Ectodermal cell (in vitro differentiated cells): ENCODE measurements around the gene RNF225.
A peak's percentile ranks its signal among the peaks of the same experiment; 100 is the strongest.
"Not testable (repeated sequence)": the region's sequence is repeated elsewhere in the genome, so short reads cannot be mapped to it uniquely, and the experiment has no call there.

Experiments used
- H3K27ac ChIP-seq: 2 replicates; pipeline ENCODE4 v1.7.0; 2013; ENCODE audit warnings: mild to moderate bottlenecking, low read depth, low read length; ENCODE audit not compliant: insufficient read depth, poor library complexity, severe bottlenecking
- H3K27me3 ChIP-seq: 2 replicates; pipeline ENCODE4 v1.7.0; 2013; ENCODE audit warnings: mild to moderate bottlenecking, low read length; ENCODE audit not compliant: insufficient read depth, control insufficient read depth, poor library complexity, severe bottlenecking
- H3K36me3 ChIP-seq: one replicate; pipeline ENCODE4 v1.7.0; 2013; ENCODE audit warnings: low read length; ENCODE audit not compliant: control insufficient read depth, insufficient read depth
- H3K4me1 ChIP-seq: one replicate; pipeline ENCODE4 v1.7.0; 2013; ENCODE audit warnings: low read length; ENCODE audit not compliant: control insufficient read depth, insufficient read depth
- H3K4me3 ChIP-seq: 2 replicates; pipeline ENCODE4 v1.7.0; 2013; ENCODE audit warnings: low read depth, low read length, control low read depth; ENCODE audit not compliant: insufficient read depth
- H3K9me3 ChIP-seq: 2 replicates; pipeline ENCODE4 v1.7.0; 2013; ENCODE audit warnings: mild to moderate bottlenecking, low read length, moderate library complexity; ENCODE audit not compliant: control insufficient read depth
- WGBS, 2 experiments: methylation state at CpG; one replicate each; pipeline ENCODE4 v1.1.7; 2013; ENCODE audit warnings: missing lambda C conversion rate in 2 of 2; 5-methylcytosine and 5-hydroxymethylcytosine counted together

RNF225 gene

DNA sequence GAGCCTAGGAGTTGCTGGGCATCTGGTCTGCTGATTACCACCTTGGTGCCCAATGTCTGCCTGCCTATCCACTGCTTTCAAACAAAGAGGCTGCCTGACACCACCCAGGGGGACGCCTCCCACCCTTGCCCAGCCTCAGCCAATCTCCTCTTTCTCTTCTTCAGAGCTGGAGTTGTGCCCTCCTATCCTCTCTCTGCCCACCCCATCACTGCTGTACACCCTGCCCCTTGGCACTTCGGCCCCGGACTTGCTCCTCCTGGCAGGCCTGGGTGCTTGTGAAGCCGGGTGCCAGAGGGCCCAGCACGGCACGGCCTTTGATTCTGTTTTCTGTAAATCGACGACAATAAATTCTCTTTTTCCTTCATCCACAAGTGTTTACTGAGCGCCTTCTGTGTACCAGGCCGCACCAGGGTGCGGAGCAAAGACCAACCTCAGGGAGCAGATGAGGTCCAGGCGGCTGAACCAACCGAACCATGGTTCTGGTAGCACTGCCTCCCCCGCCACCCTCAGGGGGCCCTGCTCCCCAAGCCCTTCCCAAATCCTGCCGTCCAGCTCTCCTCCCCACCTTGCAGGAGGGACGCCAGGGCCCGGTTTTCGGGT lies 5.0 kb downstream of the RNF225 start:
- peak overlapping the region; percentile 82 for H3K4me3 ChIP-seq
- H3K9me3 ChIP-seq = no peaks in the 10 kb centered on the region
- 80 to 83% methylated on average over 18 of the region's 18 CpGs for WGBS, 2 experiments
- H3K27me3 ChIP-seq = peaks cover 16% of the 10 kb centered on the region
- H3K4me1 ChIP-seq = peaks cover 7% of the 10 kb centered on the region
- H3K27ac ChIP-seq = no peak overlapping the region
- no peaks in the 10 kb centered on the region for H3K36me3 ChIP-seq

DNA sequence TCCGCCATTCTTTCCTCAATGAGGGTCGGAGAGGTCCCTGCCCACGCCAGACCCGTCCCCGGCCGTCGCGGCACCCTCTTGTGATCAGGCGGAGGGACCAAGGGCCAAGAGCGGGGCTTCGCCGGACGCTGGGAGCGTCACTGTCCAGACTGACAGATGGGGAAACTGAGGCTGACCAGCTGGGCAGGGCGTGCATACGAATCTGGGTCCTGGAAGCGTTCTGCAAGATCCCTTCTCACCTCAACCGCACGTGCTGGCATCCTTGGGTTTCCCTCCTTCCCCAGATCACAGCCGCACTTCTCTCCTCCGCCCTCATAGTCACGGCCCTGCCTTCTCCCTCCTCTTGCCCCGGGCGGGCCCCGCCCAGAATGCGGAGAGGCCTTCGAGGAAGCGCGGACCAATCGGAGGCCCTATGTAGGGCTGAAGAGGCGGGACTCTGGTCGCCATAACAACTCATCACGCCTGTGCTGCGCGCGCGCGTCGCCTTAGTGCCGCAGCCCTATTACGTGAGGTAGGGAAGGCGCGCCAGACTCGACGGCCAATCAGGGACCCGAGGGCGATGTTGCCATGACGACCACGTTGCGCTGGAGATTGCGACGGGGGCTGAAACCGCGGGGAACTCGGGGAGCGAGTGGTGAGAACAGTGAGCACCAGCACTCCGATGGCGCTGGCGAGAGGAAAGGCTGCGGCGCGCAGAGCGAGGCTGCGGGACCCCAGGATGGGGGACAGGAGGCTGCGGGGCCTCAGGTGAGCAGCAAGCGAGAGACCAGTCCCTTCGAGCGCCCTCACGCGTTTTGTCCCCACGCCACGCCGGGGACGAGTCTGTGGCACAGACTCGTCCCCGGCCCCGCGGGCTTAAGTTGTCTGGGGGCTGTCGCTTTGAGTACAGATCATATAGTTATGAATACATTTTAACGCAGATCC lies 5.7 kb downstream of the RNF225 start:
- H3K36me3 ChIP-seq = no peaks in the 10 kb centered on the region
- no peaks in the 10 kb centered on the region for H3K9me3 ChIP-seq
- H3K27ac ChIP-seq = peak overlapping the region; percentile 50
- H3K4me3 ChIP-seq = peak overlapping the region; percentile 82
- H3K4me1 ChIP-seq = peaks cover 7% of the 10 kb centered on the region
- WGBS, 2 experiments = 6% methylated on average over 79 of the region's 80 CpGs
- peaks cover 9% of the 10 kb centered on the region for H3K27me3 ChIP-seq

DNA sequence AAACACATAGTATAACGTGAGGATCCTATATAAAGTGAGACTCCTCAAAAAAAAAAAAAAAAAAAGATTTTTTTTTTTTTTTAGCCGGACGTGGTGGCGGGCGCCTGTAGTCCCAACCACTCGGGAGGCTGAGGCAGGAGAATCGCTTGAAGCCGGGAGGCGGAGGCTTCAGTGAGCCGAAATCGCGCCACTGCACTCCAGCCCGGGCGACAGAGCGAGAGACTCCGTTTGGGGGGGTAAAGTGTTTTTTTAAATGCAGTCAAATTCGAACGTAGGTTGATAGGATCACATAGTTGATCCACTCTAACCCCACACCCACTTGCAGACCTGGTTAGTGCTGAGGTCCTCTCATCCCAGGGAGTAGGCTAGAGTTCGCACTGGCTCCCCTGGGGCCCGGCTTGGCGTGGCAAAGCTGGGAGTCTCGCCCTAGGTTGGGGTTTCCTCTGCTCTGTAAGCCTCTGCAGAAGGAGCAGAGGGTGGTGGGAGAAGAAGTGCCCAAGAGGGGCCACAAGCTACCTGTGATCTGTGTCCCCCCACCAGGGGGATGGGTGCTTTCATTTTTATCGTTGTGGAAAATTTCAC lies 6.5 kb downstream of the RNF225 start:
- WGBS, 2 experiments = 55 to 56% methylated on average over 22 to 23 of the region's 23 CpGs
- peak overlapping the region; percentile 82 for H3K4me3 ChIP-seq
- H3K4me1 ChIP-seq = peaks cover 7% of the 10 kb centered on the region
- peaks cover 3% of the 10 kb centered on the region for H3K27me3 ChIP-seq
- H3K9me3 ChIP-seq = no peaks in the 10 kb centered on the region
- H3K36me3 ChIP-seq = no peaks in the 10 kb centered on the region
- peak overlapping the region; percentile 50 for H3K27ac ChIP-seq

DNA sequence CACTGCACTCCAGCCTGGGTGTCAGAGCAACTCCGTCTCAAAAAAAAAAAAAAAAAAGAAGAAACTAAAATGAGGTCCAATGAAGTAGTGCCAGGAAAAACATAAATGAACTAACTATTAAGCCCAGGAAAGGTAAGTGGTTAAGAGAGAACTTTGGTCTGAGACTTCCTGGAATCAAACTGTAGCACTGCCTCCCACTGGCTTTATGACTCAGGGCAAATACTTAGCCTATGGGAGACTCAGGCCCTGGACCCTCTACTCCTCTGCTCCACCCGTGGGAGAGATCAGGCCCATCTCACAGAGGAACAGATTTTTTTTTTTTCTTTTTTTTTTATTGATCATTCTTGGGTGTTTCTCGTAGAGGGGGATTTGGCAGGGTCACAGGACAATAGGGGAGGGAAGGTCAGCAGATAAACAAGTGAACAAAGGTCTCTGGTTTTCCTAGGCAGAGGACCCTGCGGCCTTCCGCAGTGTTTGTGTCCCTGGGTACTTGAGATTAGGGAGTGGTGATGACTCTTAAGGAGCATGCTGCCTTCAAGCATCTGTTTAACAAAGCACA lies 8.5 kb downstream of the RNF225 start:
- not testable (repeated sequence) for H3K9me3 ChIP-seq, H3K4me3 ChIP-seq, H3K27ac ChIP-seq, H3K27me3 ChIP-seq, H3K36me3 ChIP-seq
- 84 to 87% methylated on average over 2 to 3 of the region's 5 CpGs for WGBS, 2 experiments
- peaks cover 11% of the 10 kb centered on the region for H3K4me1 ChIP-seq

DNA sequence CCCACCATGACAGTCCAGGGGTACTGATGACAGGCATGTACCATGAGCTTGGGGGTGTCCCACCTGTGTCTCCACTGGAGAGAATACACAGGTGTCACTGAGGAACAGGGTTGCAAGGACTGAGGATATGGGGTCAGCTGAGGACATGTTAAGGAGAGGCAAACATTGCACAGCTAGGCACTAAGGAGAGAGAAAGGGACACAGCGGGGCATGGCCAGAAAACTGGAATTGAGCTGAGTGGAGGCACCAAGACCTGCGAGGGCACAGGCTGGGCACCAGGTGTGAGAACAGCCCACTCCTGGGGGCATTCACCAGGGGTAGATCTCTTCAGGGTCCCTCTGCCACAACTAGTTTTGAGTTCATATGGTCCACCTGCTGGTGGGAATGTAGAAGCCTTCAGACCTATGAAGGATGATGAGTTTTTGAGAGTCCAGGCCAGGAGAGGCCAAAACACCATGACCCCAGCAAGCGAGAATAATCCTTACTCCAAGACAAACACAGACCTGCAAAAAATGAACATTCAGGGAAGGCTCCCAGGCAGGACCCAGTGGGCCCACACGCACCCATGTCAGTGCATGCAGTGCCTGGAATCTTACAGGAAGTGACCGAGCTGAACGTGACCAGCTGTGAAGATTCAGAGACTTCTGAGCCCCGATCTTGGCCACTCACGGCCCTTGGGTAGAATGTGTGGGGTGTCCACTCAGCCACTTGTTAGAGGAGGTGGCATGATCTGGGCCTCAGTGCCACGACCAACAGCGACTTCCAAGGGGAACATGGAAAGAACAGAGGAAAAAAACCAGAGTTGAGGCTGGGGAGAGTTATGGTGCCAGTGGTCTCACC lies 11.6 kb downstream of the RNF225 start:
- no peak overlapping the region for H3K27ac ChIP-seq
- peak overlapping the region; percentile 78 for H3K4me3 ChIP-seq
- H3K4me1 ChIP-seq = peaks cover 4% of the 10 kb centered on the region
- 89 to 90% methylated on average over 10 of the region's 10 CpGs for WGBS, 2 experiments
- no peaks in the 10 kb centered on the region for H3K9me3 ChIP-seq
- H3K36me3 ChIP-seq = no peaks in the 10 kb centered on the region
- H3K27me3 ChIP-seq = no peaks in the 10 kb centered on the region

DNA sequence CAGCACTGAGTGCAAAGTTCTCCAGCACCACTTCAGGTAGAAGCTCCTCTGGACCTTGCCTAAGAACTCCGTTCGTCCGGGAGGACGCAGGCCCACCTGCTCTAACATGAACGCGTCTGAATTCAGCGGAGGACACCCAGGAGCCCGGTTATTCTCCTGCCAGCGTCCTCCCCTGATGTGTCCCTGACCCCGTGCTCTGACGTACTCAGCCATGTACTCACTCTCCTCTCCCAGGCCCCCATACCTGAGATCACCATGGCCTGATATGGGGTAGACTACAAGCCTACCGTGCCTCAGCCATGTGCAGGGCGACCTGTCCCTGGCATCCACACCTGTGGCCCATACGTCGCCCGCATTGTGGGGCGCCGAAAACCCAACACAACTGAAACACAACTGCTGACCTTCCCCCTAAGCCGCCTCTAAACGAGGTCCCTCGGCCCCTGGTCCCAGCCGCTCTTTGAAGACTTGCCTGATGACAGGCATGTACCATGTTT lies 12.2 kb downstream of the RNF225 start:
- Histone ChIP-seq H3K9me3 (no peaks in the 10 kb centered on the region), H3K4me1 (peaks cover 4% of the 10 kb centered on the region), H3K36me3 (no peaks in the 10 kb centered on the region), H3K4me3 (peak overlapping the region; percentile 78), H3K27ac (peak overlapping the region; percentile 84), H3K27me3 (no peaks in the 10 kb centered on the region)
- WGBS, 2 experiments = 26 to 27% methylated on average over 22 of the region's 22 CpGs

DNA sequence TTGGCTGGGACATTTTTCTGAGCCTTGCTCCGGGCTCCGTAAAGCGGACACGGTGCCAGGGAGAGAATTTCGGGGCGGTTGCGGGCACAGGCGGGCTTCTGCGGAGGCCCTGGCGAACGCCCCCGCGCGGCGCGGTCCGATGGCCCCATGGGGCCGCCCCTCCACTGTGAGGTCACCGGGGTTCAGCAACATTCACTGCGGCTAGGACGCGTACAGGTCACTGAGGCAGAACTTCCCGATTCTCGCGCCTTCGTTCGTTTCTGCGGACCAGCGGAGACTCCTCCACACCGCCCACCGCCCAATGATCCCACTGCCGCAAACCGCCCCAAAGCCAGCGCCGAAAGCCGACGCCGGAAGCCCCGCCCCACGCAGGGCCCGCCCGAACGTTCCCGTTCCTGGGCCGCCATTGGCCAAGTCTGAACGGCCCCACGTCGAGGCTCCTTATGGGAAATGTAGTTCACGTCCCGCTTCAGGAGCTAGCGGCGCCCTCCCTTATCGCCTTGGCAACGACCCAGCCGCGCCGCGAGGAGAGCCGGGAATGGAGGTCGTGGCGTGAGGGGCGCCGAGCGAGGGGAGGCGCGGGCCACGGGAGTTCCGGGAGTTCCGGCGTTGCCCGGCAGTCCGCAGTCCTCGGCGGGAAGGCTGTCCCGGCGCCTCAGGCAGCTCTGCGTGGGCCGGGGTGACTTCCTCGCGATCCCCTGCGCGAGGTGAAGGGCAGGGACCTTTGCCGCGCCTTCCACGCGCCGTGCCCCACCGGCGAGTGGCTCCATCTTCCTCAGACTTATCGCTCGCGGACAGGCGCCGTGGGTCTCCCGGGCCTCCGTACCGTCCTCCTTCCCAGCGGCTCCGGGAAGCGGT lies 12.9 kb downstream of the RNF225 start, which contains the start of gene ZNF584:
TSS of gene ZNF584 (plus strand) at position 498 of the 858 bp plus-strand sequence. CDS start 499 bp downstream, outside the sequence.
- Histone ChIP-seq H3K4me1 (peaks cover 4% of the 10 kb centered on the region), H3K4me3 (peak within 1 kb of the TSS; percentile 78), H3K36me3 (no peaks in the 10 kb centered on the region), H3K27me3 (no peaks in the 10 kb centered on the region), H3K9me3 (no peaks in the 10 kb centered on the region), H3K27ac (peak within 1 kb of the TSS; percentile 84)
- WGBS, 2 experiments = 0 to 1% methylated on average over 100 of the region's 100 CpGs

DNA sequence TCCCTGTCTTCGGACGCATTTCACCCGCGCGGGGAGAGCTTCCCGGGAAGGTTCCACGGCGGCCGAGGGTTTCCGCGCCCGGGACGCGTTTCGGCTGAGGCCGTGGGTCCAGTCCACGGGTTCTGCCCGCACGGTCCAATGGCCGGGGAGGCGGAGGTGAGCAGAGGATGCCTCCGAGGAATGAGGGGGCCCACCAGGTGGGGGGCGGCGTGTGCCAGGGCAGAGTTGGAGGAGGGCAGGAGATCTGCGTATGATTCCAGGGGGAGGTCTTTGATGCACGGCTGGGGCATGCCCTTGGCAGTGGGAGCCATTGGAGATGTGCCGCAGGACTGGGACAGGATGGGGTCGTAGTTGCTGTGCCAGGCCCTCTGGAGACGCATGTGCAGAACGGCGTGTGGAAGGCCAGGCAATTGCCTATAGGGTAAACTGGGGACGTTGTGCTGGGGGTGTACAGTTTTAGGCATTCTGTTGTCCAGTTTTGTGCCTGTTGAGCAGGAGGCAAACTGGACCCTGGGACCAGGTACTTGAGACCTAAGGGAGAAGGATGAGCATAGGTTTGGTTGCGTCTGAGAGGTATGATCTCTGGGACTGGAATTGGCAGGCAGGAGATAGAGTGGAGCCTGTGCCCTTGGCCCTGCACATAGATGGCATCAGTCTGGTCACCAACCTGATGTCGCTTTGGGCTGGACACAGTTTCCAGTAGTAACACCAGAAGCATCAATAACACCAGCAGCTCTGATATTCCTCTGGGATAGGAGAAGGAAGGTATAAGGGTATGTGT lies 13.7 kb downstream of the RNF225 start:
- 15 to 16% methylated on average over 34 of the region's 34 CpGs for WGBS, 2 experiments
- H3K27me3 ChIP-seq = no peaks in the 10 kb centered on the region
- no peak overlapping the region for H3K27ac ChIP-seq
- no peaks in the 10 kb centered on the region for H3K36me3 ChIP-seq
- peaks cover 4% of the 10 kb centered on the region for H3K4me1 ChIP-seq
- no peaks in the 10 kb centered on the region for H3K9me3 ChIP-seq
- peak overlapping the region; percentile 78 for H3K4me3 ChIP-seq
